Body of pancreas (tissue), 4 donors: ENCODE data around the gene MYLIP.

Source experiments
- CTCF ChIP-seq, 7 experiments: fragments of 450-650 bp in 4 of 7; fragments of 200-600 bp in 3 of 7; sonication (generic) in 3 of 7; IDR thresholded peaks; one replicate each; pipeline ENCODE4 v1.5.1; 2016 to 2019; ENCODE audit warnings: antibody characterized with exemption in 7 of 7
- POLR2A ChIP-seq, 3 donors: fragments of 450-650 bp; IDR thresholded peaks; one replicate each; pipeline ENCODE4 v1.6.1; 2016; ENCODE audit warnings: antibody characterized with exemption in 3 of 3, mild to moderate bottlenecking in 2 of 3

DNA sequence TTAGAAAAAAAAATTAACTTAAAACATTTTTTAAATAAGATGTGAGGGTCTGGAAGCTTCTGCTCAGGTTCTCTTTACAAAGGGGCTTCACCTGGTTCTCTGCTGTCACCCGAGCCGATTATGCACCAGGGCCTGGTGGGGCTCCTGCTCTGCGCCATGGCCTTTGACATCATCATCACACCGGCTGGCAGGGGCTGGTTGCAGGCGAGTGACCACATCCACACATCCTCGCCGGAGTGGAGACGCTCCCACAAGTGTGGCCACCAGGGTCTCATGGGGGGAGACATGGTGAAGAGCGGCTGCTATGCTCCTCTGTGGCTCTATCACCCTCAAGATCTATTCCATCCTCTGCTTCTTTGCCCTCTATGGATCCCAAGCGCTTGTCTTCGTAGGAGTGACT, 31.9 kb downstream of the MYLIP start:
- TF ChIP-seq CTCF (IDR thresholded peaks at IDR 0.05) (no peak), POLR2A (IDR thresholded peaks at IDR 0.05) (no peak)
